Testis (tissue), 2 donors: ENCODE results near the gene PSMB7.

Experiments used
- CTCF ChIP-seq, 3 experiments: fragments of 450-650 bp in 2 of 3; fragments of 200-600 bp in 1 of 3; sonication (generic) in 1 of 3; IDR thresholded peaks; one replicate each; pipeline ENCODE4 v1.5.1; 2016 to 2019; ENCODE audit warnings: antibody characterized with exemption in 3 of 3, mild to moderate bottlenecking in 2 of 3, moderate library complexity in 1 of 3
- POLR2A ChIP-seq: fragments of 450-650 bp; IDR thresholded peaks from one replicate; pipeline ENCODE4 v1.6.1; 2017; ENCODE audit warnings: antibody characterized with exemption, mild to moderate bottlenecking, moderate library complexity

- TF ChIP-seq CTCF (IDR thresholded peaks at IDR 0.05) (no peak), POLR2A (no peak)
Measured at GRCh38 chr9:124411514-124412227, 3.6 kb downstream of the PSMB7 start.
